22Rv1 (cell line): ENCODE measurements around the gene WEE2.
"Not testable (repeated sequence)": the region's sequence is repeated elsewhere in the genome, so short reads cannot be mapped to it uniquely, and the experiment has no call there.

ENCODE experiments used
- CTCF ChIP-seq: fragments of 450-650 bp; IDR thresholded peaks from 2 replicates; pipeline ENCODE4 v1.5.1; 2017; ENCODE audit warnings: mild to moderate bottlenecking
- ZFX ChIP-seq: fragments of 450-650 bp; IDR thresholded peaks from 2 replicates; pipeline ENCODE4 v1.6.1; 2017; ENCODE audit warnings: antibody characterized with exemption, borderline replicate concordance

DNA sequence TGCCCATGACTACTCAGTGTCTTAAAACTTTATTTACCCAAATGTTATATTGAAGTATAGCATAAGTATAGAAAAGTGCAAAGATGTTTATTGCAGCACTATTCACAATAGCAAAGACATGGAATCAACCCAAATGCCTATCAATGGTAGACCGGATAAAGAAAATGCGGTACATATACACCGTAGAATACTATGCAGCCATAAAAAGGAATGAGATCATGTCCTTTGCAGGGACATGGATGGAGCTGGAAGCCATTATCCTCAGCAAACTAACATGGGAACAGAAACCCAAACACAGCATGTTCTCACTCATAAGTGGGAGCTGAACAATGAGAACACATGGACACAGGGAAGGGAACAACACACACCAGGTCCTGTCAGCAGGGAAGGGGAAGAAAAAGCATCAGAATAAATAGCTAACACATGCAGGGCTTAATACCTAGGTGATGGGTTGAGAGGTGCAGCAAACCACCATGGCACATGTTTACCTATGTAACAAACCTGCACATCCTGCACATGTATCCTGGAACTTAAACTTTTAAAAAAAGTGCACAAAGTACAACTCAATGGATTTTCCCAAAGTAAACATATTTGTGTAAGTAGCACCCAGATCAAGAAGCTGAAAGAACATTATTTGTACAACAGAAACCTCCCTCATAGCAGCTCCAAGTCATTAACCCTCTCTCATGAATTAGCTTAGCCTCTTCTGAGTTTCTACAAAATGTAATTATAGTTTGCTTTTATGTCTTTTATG lies 18.9 kb upstream of the WEE2 start:
- TF ChIP-seq CTCF, ZFX: not testable (repeated sequence)
